HFFc6 (cell line): ENCODE results near the gene ZER1. TPM values are rescaled to one million over a fixed set of nuclear protein-coding genes. Genes with fewer than 3 reads are reported as not detected.
"Not testable (repeated sequence)": the region's sequence is repeated elsewhere in the genome, so short reads cannot be mapped to it uniquely, and the experiment has no call there.

Experiments used
- DNase-seq: peaks from one replicate; pipeline ENCODE4 v3.0.0-alpha.2; 2018
- H3K27ac Mint-ChIP-seq: 2 replicates; pipeline ENCODE4 v1.8.0; 2020; ENCODE audit warnings: mild to moderate bottlenecking, mixed read lengths
- H3K27me3 Mint-ChIP-seq: 2 replicates; pipeline ENCODE4 v1.8.0; 2021; ENCODE audit warnings: mild to moderate bottlenecking, moderate library complexity, mixed read lengths; ENCODE audit not compliant: insufficient read depth
- H3K36me3 Mint-ChIP-seq: 2 replicates; pipeline ENCODE4 v1.8.0; 2021; ENCODE audit warnings: low read depth, mixed read lengths
- H3K4me1 Mint-ChIP-seq: 2 replicates; pipeline ENCODE4 v1.8.0; 2020; ENCODE audit warnings: low read depth, mixed read lengths
- H3K4me3 Mint-ChIP-seq: 2 replicates; pipeline ENCODE4 v1.8.0; 2020; ENCODE audit warnings: mild to moderate bottlenecking, moderate library complexity, mixed read lengths
- H3K9me3 Mint-ChIP-seq: 2 replicates; pipeline ENCODE4 v1.8.0; 2020; ENCODE audit warnings: mild to moderate bottlenecking, mixed read lengths
- total RNA-seq, 6 experiments: library from RNA; stranded (reverse); fragmentation: NEBNext Ultra II Directional; extraction: Animal tissue kit (Norgen Biotek cat#: 25700); gene quantifications; 2 replicates in 1 of 6; 3 replicates in 5 of 6; pipeline ENCODE4 v1.2.3, GENCODE V29; 2021
- TF ChIP-seq, protein P1 (sequence below): fragments of 200-600 bp; sonication (generic); IDR thresholded peaks from 2 replicates; pipeline ENCODE4 v1.5.0; 2021; ENCODE audit warnings: antibody characterized with exemption, mild to moderate bottlenecking

Gene ZER1
- total RNA-seq, 6 experiments from 2014 or later = 32.5 to 47.6 (median 37.8) TPM

- TF ChIP-seq, protein P1, sequence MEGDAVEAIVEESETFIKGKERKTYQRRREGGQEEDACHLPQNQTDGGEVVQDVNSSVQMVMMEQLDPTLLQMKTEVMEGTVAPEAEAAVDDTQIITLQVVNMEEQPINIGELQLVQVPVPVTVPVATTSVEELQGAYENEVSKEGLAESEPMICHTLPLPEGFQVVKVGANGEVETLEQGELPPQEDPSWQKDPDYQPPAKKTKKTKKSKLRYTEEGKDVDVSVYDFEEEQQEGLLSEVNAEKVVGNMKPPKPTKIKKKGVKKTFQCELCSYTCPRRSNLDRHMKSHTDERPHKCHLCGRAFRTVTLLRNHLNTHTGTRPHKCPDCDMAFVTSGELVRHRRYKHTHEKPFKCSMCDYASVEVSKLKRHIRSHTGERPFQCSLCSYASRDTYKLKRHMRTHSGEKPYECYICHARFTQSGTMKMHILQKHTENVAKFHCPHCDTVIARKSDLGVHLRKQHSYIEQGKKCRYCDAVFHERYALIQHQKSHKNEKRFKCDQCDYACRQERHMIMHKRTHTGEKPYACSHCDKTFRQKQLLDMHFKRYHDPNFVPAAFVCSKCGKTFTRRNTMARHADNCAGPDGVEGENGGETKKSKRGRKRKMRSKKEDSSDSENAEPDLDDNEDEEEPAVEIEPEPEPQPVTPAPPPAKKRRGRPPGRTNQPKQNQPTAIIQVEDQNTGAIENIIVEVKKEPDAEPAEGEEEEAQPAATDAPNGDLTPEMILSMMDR = no peak
These were observed 36.1 kb upstream of the ZER1 start for GRCh38 chr9:128807827-128808226.

DNA sequence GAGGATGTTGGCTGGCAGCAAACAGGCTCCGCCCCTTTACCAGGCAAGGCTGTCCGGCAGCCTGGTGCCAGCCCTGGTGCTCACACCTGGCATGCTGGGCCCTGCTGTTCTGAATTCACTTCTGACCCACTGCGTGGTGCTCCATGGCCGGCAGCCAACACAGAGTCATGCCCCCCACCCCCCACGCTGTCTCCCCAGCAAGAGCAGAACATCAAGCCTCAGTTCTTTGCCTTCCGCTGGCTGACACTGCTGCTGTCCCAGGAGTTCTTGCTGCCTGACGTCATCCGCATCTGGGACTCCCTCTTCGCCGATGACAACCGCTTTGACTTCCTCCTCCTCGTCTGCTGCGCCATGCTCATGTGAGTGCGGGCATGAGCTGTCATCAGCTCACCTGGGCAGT, 33.9 kb upstream of the ZER1 start:
- Mint-ChIP-seq H3K9me3 (no peaks in the 10 kb centered on the region), H3K27me3 (no peaks in the 10 kb centered on the region; the same call in 1 of the 2 replicates), H3K36me3 (peaks cover 10% of the 10 kb centered on the region; the same call in 1 of the 2 replicates), H3K4me3 (no peak overlapping the region), H3K27ac (no peak overlapping the region), H3K4me1 (no peaks in the 10 kb centered on the region)
- no peak for DNase-seq
- TF ChIP-seq, protein P1 = no peak

More at GRCh38 chr9:128807827-128808226, 36.1 kb upstream of the ZER1 start:
- no peak overlapping the region for H3K4me3 Mint-ChIP-seq
- no peaks in the 10 kb centered on the region for H3K27me3 Mint-ChIP-seq
- no peak for DNase-seq
- peaks cover 10% of the 10 kb centered on the region; the same call in 1 of the 2 replicates for H3K36me3 Mint-ChIP-seq
- H3K27ac Mint-ChIP-seq = no peak overlapping the region
- H3K9me3 Mint-ChIP-seq = no peaks in the 10 kb centered on the region
- no peaks in the 10 kb centered on the region for H3K4me1 Mint-ChIP-seq

GRCh38 chr9:128802482-128802881, 30.8 kb upstream of the ZER1 start:
- no peak overlapping the region for H3K27ac Mint-ChIP-seq
- no peak overlapping the region for H3K4me3 Mint-ChIP-seq
- H3K27me3 Mint-ChIP-seq = no peaks in the 10 kb centered on the region; the same call in 1 of the 2 replicates
- H3K9me3 Mint-ChIP-seq = no peaks in the 10 kb centered on the region
- TF ChIP-seq, protein P1 = no peak
- DNase-seq = no peak
- H3K36me3 Mint-ChIP-seq = peaks cover 6% of the 10 kb centered on the region; the same call in 1 of the 2 replicates
- no peaks in the 10 kb centered on the region for H3K4me1 Mint-ChIP-seq

DNA sequence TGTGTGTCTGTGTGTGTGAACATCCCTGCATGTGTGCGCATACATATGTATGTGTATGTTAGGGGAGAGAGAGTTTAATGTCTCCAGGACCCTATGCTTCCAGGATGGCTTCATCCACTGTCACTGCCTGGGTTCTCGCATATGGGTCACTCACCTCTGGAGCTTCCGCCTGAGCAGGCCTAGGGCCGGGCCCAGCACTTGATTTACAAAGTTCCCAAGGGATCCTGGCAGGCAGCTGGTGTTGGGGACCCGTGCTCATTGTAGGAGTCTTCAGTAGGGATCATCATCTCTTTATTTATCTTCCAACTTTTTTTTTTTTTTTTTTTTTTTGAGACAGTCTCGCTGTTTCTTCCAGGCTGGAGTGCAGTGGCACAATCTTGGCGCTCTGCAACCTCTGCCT, 28.3 kb upstream of the ZER1 start:
- DNase-seq = no peak
- Mint-ChIP-seq H3K27me3 (no peaks in the 10 kb centered on the region; the same call in 1 of the 2 replicates), H3K27ac (no peak overlapping the region), H3K36me3 (no peaks in the 10 kb centered on the region; the same call in 1 of the 2 replicates), H3K4me1 (no peaks in the 10 kb centered on the region), H3K9me3 (no peaks in the 10 kb centered on the region), H3K4me3 (no peak overlapping the region)
- TF ChIP-seq, protein P1 = no peak

- H3K27ac Mint-ChIP-seq = no peak overlapping the region
These were observed 27.2 kb upstream of the ZER1 start for GRCh38 chr9:128798896-128799295.

GRCh38 chr9:128794961-128795360, 23.2 kb upstream of the ZER1 start:
- H3K9me3 Mint-ChIP-seq, H3K27me3 Mint-ChIP-seq, H3K27ac Mint-ChIP-seq, H3K4me3 Mint-ChIP-seq, DNase-seq, H3K36me3 Mint-ChIP-seq, H3K4me1 Mint-ChIP-seq: not testable (repeated sequence)

More at GRCh38 chr9:128798896-128799295, 27.2 kb upstream of the ZER1 start:
- TF ChIP-seq, protein P1 = no peak
- Mint-ChIP-seq H3K27me3 (no peaks in the 10 kb centered on the region; the same call in 1 of the 2 replicates), H3K4me3 (no peak overlapping the region), H3K36me3 (no peaks in the 10 kb centered on the region; the same call in 1 of the 2 replicates), H3K9me3 (no peaks in the 10 kb centered on the region), H3K4me1 (no peaks in the 10 kb centered on the region)
- no peak for DNase-seq
